ENCODE results near the gene PPAT. TPM values are rescaled to one million over a fixed set of nuclear protein-coding genes. Genes with fewer than 3 reads are reported as not detected.

Gene PPAT
- total and polyA plus RNA-seq, 2 donors (not counting 1 experiment from before 2014, with no cell fraction given), result 3.2 to 9.2 TPM

- DNase-seq (no peak), ATAC-seq (ENCODE audit: low read depth) (no peak)
- intact Hi-C loops (cut with micrococcal nuclease), result no loop called here
- Mint-ChIP-seq H3K27ac (no peak overlapping the region), H3K4me3 (no peak overlapping the region), H3K4me1 (peaks cover 26% of the 10 kb centered on the region), H3K27me3 (no peaks in the 10 kb centered on the region), H3K9me3 (ENCODE audit: insufficient read depth) (no peaks in the 10 kb centered on the region)
- no peak overlapping the region for H3K4me3 ChIP-seq (ENCODE audit: control extremely low read depth in 1 of 5, extremely low read depth in 1 of 5, insufficient read depth in 1 of 5, low read depth in 2 of 5, low read length in 4 of 5)
- H3K4me1 ChIP-seq (ENCODE audit: control insufficient read depth in 2 of 2, insufficient read depth in 2 of 2, low read length in 2 of 2), result peaks cover 16 to 19% of the 10 kb centered on the region in 2 donors
- no peak overlapping the region for H3K9ac ChIP-seq (ENCODE audit: low read length)
- H3K36me3 ChIP-seq (replicated peaks in 1 of 2; ENCODE audit: control extremely low read depth in 1 of 2, control insufficient read depth in 1 of 2, extremely low read depth in 1 of 2, insufficient read depth in 2 of 2, low read length in 1 of 2), result peaks cover 0 to 10% of the 10 kb centered on the region in 2 experiments
- no peaks in the 10 kb centered on the region for H3K27me3 ChIP-seq (replicated peaks in 1 of 4; ENCODE audit: control extremely low read depth in 1 of 4, control insufficient read depth in 3 of 4, insufficient read depth in 4 of 4, low read length in 3 of 4)
- H3K4me2 ChIP-seq (replicated peaks; ENCODE audit: low read depth, low read length, poor library complexity, severe bottlenecking), result no peak overlapping the region
- CTCF ChIA-PET, result interaction anchor here (1.1 to 2.4 kb wide), 2 partner anchors 13 to 27 kb away, joined by 3 to 9 read pairs; no protein-coding TSS in a partner anchor
- no peak overlapping the region for H3K27ac ChIP-seq (ENCODE audit: low read length in 2 of 2)
- TF ChIP-seq EZH2 (IDR thresholded peaks at IDR 0.05; ENCODE audit: borderline replicate concordance, insufficient read depth, low read depth, low read length, poor library complexity, severe bottlenecking) (no peak), CTCF (IDR thresholded peaks at IDR 0.05) (no peak)
- POLR2A ChIA-PET, result no interaction called here
- no peaks in the 10 kb centered on the region for H4K20me1 ChIP-seq (ENCODE audit: control insufficient read depth, insufficient read depth, low read length, poor library complexity, severe bottlenecking)
- H3K79me2 ChIP-seq (ENCODE audit: control insufficient read depth, insufficient read depth, low read length), result peaks cover 60% of the 10 kb centered on the region
- H2AFZ ChIP-seq (ENCODE audit: insufficient read depth, low read depth, low read length, poor library complexity, severe bottlenecking), result no peak overlapping the region
- H3K9me3 ChIP-seq (ENCODE audit: control extremely low read depth in 1 of 3, control insufficient read depth in 2 of 3, insufficient read depth in 1 of 3, low read length in 2 of 3), result no peaks in the 10 kb centered on the region
- WGBS (ENCODE audit: insufficient coverage), result no CpG with 5 or more reads among the region's 2 CpGs
Measured at GRCh38 chr4:56438766-56439165, 3.4 kb upstream of the PPAT start.

DNA sequence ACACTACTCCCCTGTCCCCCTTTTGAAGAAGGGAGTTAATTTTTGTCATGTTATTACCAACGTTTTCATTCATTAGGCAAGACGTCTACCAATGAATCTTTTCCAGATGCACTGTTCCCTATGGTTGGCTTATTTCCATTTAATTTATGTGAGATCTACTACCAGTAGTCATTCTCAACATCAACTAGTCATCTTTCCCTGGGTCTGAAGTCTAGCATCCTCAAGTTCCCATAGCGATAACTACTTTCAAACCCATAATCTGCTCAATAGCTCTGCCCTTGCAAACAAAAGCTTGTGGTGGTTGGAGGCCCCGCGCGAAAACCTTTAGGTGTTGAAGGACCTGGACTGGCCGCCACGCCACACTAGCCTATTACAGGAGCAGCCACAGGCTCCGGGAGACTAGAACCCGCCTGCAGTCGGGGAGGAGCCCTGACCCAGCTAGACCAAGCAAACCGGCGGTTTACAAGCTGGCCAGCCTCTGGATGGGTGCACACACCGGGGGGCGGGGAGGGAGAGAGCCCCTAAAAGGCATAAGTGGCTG, 746 bp downstream of the PPAT start:
- Histone ChIP-seq H4K20me1 (ENCODE audit: control insufficient read depth, insufficient read depth, low read length, poor library complexity, severe bottlenecking) (no peaks in the 10 kb centered on the region), H3K36me3 (replicated peaks in 1 of 2; ENCODE audit: control extremely low read depth in 1 of 2, control insufficient read depth in 1 of 2, extremely low read depth in 1 of 2, insufficient read depth in 2 of 2, low read length in 1 of 2) (no peaks in the 10 kb centered on the region), H3K4me2 (replicated peaks; ENCODE audit: low read depth, low read length, poor library complexity, severe bottlenecking) (peak overlapping the region; percentile 87), H2AFZ (ENCODE audit: insufficient read depth, low read depth, low read length, poor library complexity, severe bottlenecking) (peak overlapping the region; percentile 97), H3K27me3 (replicated peaks in 1 of 4; ENCODE audit: control extremely low read depth in 1 of 4, control insufficient read depth in 3 of 4, insufficient read depth in 4 of 4, low read length in 3 of 4) (no peaks in the 10 kb centered on the region), H3K4me1 (ENCODE audit: control insufficient read depth in 2 of 2, insufficient read depth in 2 of 2, low read length in 2 of 2) (peaks cover 16 to 22% of the 10 kb centered on the region in 2 donors), H3K4me3 (ENCODE audit: control extremely low read depth in 1 of 5, extremely low read depth in 1 of 5, insufficient read depth in 1 of 5, low read depth in 2 of 5, low read length in 4 of 5) (peak overlapping the region; percentile 28 to 97 (median 87)), H3K27ac (ENCODE audit: low read length in 2 of 2) (peak overlapping the region; percentile 77 to 83), H3K9ac (ENCODE audit: low read length) (peak overlapping the region; percentile 81), H3K79me2 (ENCODE audit: control insufficient read depth, insufficient read depth, low read length) (peaks cover 84% of the 10 kb centered on the region), H3K9me3 (ENCODE audit: control extremely low read depth in 1 of 3, control insufficient read depth in 2 of 3, insufficient read depth in 1 of 3, low read length in 2 of 3) (no peaks in the 10 kb centered on the region)
- H3K27me3 Mint-ChIP-seq, result no peaks in the 10 kb centered on the region
- ATAC-seq (ENCODE audit: low read depth) (no peak), DNase-seq (no peak)
- CTCF ChIA-PET, result interaction anchor here (0.8 to 4.5 kb wide), 5 partner anchors 10 to 473 kb away, joined by 3 to 62 read pairs (median 9); partner anchors contain the start of genes AASDH and REST
- no peaks in the 10 kb centered on the region for H3K9me3 Mint-ChIP-seq (ENCODE audit: insufficient read depth)
- H3K4me3 Mint-ChIP-seq, result peak overlapping the region; percentile 96
- peaks cover 26% of the 10 kb centered on the region for H3K4me1 Mint-ChIP-seq
- H3K27ac Mint-ChIP-seq, result peak overlapping the region; percentile 99
- POLR2A ChIA-PET, result interaction anchor here (0.9 to 4.4 kb wide), 5 partner anchors 33 to 543 kb away, joined by 3 to 35 read pairs (median 10); partner anchors contain the start of genes AASDH, NOA1 and SRP72
- WGBS (ENCODE audit: insufficient coverage), result 0% methylated on average over 13 of the region's 15 CpGs
- TF ChIP-seq CTCF (IDR thresholded peaks at IDR 0.05) (no peak), EZH2 (IDR thresholded peaks at IDR 0.05; ENCODE audit: borderline replicate concordance, insufficient read depth, low read depth, low read length, poor library complexity, severe bottlenecking) (no peak)
- intact Hi-C loops (cut with micrococcal nuclease), result loop anchor here (1.0 kb wide), 6 partner anchors 33 to 543 kb away; partner anchors contain the start of genes AASDH, NOA1, REST and SPINK2
